Small intestine (tissue), 7 donors: ENCODE data around the gene SLC7A6. TPM values are rescaled to one million over a fixed set of nuclear protein-coding genes. Genes with fewer than 3 reads are reported as not detected.
A peak's percentile ranks its signal among the peaks of the same experiment; 100 is the strongest.

ENCODE experiments used
- DNase-seq, 2 donors: peaks; one replicate each; pipeline versions ENCODE4 v3.0.0 to v3.0.0-alpha.2; 2013
- FAIRE-seq: peaks from 2 replicates; lab custom pipeline; 2012; peaks lifted over from hg19 to GRCh38; lab: Jason Lieb, UNC
- H3K27ac ChIP-seq, 3 donors: one replicate each; pipeline ENCODE4 v1.5.1; 2013; ENCODE audit warnings: low read length in 2 of 3, mild to moderate bottlenecking in 2 of 3, control low read depth in 1 of 3, inconsistent platforms in 1 of 3, low read depth in 1 of 3, moderate library complexity in 1 of 3
- H3K27me3 ChIP-seq, 3 donors: one replicate each; pipeline ENCODE4 v1.6.1; 2013; ENCODE audit warnings: low read length in 3 of 3, inconsistent platforms in 1 of 3; ENCODE audit not compliant: control insufficient read depth in 3 of 3, insufficient read depth in 3 of 3
- H3K36me3 ChIP-seq, 3 donors: one replicate each; pipeline ENCODE4 v1.6.1; 2013; ENCODE audit warnings: low read length in 3 of 3, inconsistent platforms in 1 of 3, low read depth in 1 of 3, mild to moderate bottlenecking in 1 of 3, moderate library complexity in 1 of 3; ENCODE audit not compliant: control insufficient read depth in 3 of 3, insufficient read depth in 2 of 3
- H3K4me1 ChIP-seq, 3 donors: one replicate each; pipeline ENCODE4 v1.6.1; 2013; ENCODE audit warnings: low read length in 2 of 3, inconsistent platforms in 1 of 3, low read depth in 1 of 3, mild to moderate bottlenecking in 1 of 3, moderate library complexity in 1 of 3; ENCODE audit not compliant: control insufficient read depth in 3 of 3, insufficient read depth in 2 of 3
- H3K4me3 ChIP-seq, 3 donors: one replicate each; pipeline ENCODE4 v1.5.1; 2013; ENCODE audit warnings: low read length in 3 of 3, control low read depth in 1 of 3, inconsistent platforms in 1 of 3, low read depth in 1 of 3, mild to moderate bottlenecking in 1 of 3, moderate library complexity in 1 of 3
- H3K9me3 ChIP-seq, 2 donors: one replicate each; pipeline ENCODE4 v1.6.1; 2013; ENCODE audit warnings: low read depth in 1 of 2, low read length in 1 of 2; ENCODE audit not compliant: control insufficient read depth in 2 of 2, insufficient read depth in 1 of 2
- WGBS, 3 donors: extraction: QIAGEN DNeasy Blood & Tissue Kit; methylation state at CpG; one replicate each; pipeline ENCODE4 v1.1.7; 2013; 5-methylcytosine and 5-hydroxymethylcytosine counted together
- polyA plus RNA-seq, 4 donors: library from polyadenylated mRNA; stranded (reverse) in 3 of 4; unstranded in 1 of 4; fragments of 200-250 nt in 3 of 4; fragments of 120-200 nt in 1 of 4; gene quantifications; one replicate each; pipeline versions ENCODE4 v1.2.1 to v1.2.3, GENCODE V29; 2013
- donor health status: healthy with polysubstance abuse.
- donor health status: control.
- donor health status: control.
- donor health status: Bipolar disorder and iron deficiency.
- donor health status: healthy.

The SLC7A6 gene
- polyA plus RNA-seq, 4 donors = 2.0 to 8.5 (median 6.7) TPM

DNA sequence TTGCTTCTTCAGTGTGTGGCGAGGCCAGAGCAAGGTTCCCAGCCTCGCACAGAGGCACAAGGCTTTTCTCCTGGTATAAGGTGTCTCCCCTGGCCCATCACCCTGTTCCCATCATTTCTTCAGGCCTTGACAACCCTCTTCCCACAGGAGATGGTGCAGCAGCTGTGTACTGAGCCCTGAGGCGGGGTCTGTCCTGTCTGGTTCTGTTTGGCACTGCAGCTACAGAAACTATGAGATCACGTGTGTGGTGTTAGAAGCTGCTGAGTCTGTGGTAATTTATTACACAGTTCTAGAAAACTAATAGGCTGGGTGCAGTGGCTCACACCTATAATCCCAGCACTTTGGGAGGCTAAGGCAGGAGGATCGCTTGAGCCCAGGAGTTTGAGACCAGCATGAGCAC lies 11.9 kb upstream of the SLC7A6 start:
- DNase-seq = no peak
- Histone ChIP-seq H3K36me3 (peaks cover 0 to 87% (median 2%) of the 10 kb centered on the region in 3 donors), H3K9me3 (no peaks in the 10 kb centered on the region), H3K27me3 (no peaks in the 10 kb centered on the region), H3K4me3 (no peak overlapping the region), H3K27ac (no peak overlapping the region), H3K4me1 (peaks cover 0 to 14% (median 0%) of the 10 kb centered on the region in 3 donors)
- FAIRE-seq = no peak
- 87 to 94% (median 88%) methylated on average over 5 of the region's 5 CpGs for WGBS, 3 donors

DNA sequence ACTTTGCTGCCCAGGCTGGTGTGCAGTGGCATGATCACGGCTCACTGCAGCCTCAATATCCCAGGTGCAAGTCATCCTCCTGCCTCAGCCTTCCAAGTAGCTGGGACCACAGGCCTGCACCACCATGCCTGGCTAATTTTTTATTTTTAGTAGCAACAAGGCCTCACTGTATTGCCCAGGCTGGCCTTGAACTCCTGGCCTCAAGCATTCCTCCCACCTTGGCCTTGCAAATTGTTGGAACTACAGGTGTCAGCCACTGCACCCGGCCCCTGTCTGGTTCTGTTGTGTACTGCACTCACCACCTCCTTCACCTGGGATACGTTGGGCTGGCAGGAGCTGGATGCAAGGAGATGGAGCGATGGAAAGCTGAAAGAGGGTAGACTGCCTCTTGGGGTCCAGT lies 10.6 kb upstream of the SLC7A6 start:
- WGBS, 3 donors = 88 to 95% (median 94%) methylated on average over 4 of the region's 4 CpGs
- Histone ChIP-seq H3K4me1 (peaks cover 3 to 19% (median 4%) of the 10 kb centered on the region in 3 donors), H3K9me3 (no peaks in the 10 kb centered on the region), H3K27ac (no peak overlapping the region), H3K36me3 (peaks cover 0 to 80% (median 2%) of the 10 kb centered on the region in 3 donors), H3K27me3 (no peaks in the 10 kb centered on the region), H3K4me3 (no peak overlapping the region)
- no peak for FAIRE-seq
- no peak for DNase-seq

DNA sequence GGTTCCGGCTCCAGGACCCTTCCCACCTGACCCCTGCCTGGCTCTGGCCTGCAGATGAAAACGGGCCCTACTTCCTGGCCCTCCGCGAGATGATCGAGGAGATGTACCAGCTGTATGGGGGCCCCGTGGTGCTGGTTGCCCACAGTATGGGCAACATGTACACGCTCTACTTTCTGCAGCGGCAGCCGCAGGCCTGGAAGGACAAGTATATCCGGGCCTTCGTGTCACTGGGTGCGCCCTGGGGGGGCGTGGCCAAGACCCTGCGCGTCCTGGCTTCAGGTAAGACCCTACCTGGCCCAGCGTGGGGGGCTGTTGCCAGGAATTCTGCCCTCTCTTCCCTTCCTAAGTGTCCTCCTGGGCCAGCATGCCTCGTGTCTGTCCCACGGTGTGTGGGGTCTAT lies 8.6 kb upstream of the SLC7A6 start:
- Histone ChIP-seq H3K4me3 (no peak overlapping the region), H3K27ac (no peak overlapping the region), H3K4me1 (peaks cover 3 to 22% (median 4%) of the 10 kb centered on the region in 3 donors), H3K27me3 (no peaks in the 10 kb centered on the region), H3K36me3 (peaks cover 0 to 83% (median 6%) of the 10 kb centered on the region in 3 donors), H3K9me3 (no peaks in the 10 kb centered on the region)
- FAIRE-seq = no peak
- WGBS, 3 donors = 92 to 96% (median 93%) methylated on average over 18 of the region's 18 CpGs
- no peak for DNase-seq

DNA sequence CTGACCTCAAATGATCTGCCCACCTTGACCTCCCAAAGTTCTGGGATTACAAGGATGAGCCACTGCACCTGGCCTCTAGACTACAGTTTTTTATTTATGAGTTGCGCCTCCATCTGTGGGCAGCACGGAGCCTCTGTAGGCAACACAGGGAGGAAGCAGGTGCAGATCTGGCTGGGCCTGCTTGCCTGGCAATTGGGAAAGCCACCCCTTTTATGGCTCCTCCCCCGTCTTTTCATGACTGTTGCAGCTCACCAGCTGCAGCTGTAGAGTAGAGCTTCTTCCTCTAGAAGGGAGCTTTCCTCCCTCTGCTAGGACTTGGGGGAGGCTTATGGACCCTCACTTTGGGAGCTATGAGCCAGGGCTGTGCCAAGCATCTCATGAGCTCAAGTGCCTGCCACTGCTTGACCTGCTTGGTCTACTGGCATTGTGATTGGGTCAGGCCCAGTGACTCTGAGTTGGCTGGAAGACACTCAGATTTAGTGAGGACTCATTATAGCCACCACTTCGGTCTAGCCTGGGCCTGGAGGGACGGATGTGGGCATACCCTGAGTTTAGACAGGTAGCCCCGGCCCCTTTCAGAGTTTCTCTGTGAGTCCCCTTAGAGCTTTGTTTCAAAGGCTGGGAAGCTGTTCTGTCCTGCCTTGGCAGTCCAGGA lies 6.9 kb upstream of the SLC7A6 start:
- Histone ChIP-seq H3K4me3 (no peak overlapping the region), H3K9me3 (no peaks in the 10 kb centered on the region), H3K4me1 (peaks cover 3 to 22% (median 4%) of the 10 kb centered on the region in 3 donors), H3K36me3 (peaks cover 0 to 74% (median 6%) of the 10 kb centered on the region in 3 donors), H3K27ac (peak overlapping the region in 2 of 3 donors; percentile 64 to 77), H3K27me3 (no peaks in the 10 kb centered on the region)
- 36 to 64% (median 48%) methylated on average over 6 of the region's 6 CpGs for WGBS, 3 donors
- FAIRE-seq (no peak), DNase-seq (peak; percentile 33 to 53)

DNA sequence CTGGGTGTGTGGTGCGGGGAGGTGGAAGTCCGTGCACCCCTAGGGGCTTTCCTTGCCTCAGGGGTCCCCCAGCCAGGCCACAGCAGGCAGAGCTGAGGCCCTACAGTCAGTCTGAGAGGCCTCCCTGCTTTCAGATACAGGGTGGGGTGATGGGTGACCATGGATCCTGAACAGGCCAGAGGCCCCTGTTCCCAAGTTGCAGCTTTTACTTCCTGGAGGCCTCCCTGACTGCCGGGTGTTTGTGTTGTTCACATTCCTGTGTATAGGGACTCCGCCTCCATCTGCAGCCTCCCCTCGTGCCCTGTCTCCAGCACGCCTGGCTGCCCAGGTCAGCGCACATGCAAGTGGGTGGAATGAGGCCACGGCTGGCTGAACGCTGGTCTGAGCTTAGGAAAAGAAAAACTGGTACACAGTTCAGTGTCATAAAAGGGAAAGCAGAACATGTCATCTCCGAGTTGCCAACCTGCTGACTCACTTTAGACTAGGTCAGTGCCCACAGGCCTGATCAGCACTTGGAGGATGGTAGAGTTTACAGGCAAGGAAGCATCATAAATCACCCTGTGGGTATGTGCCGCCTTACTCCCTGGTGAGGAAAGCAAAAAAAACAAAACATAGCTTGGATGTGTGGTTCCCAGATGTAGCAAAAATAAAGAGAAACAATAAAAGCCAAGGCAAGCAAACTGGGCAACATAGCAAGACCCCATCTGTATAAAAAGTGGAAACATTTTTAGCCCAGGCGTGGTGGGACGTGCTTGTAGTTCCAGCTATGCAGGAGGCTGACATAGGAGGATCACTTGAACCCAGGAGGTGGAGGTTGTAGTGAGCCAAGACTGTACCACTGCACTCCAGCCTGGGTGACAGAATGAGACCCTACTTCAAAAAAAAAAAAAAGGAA lies 6.2 kb upstream of the SLC7A6 start:
- Histone ChIP-seq H3K36me3 (peaks cover 0 to 66% (median 6%) of the 10 kb centered on the region in 3 donors), H3K4me1 (peaks cover 3 to 23% (median 4%) of the 10 kb centered on the region in 3 donors), H3K27me3 (no peaks in the 10 kb centered on the region), H3K4me3 (no peak overlapping the region), H3K27ac (peak overlapping the region in 2 of 3 donors; percentile 64 to 77), H3K9me3 (no peaks in the 10 kb centered on the region)
- DNase-seq = peak; percentile 68 to 92
- FAIRE-seq = no peak
- 37 to 59% (median 53%) methylated on average over 13 of the region's 13 CpGs for WGBS, 3 donors

DNA sequence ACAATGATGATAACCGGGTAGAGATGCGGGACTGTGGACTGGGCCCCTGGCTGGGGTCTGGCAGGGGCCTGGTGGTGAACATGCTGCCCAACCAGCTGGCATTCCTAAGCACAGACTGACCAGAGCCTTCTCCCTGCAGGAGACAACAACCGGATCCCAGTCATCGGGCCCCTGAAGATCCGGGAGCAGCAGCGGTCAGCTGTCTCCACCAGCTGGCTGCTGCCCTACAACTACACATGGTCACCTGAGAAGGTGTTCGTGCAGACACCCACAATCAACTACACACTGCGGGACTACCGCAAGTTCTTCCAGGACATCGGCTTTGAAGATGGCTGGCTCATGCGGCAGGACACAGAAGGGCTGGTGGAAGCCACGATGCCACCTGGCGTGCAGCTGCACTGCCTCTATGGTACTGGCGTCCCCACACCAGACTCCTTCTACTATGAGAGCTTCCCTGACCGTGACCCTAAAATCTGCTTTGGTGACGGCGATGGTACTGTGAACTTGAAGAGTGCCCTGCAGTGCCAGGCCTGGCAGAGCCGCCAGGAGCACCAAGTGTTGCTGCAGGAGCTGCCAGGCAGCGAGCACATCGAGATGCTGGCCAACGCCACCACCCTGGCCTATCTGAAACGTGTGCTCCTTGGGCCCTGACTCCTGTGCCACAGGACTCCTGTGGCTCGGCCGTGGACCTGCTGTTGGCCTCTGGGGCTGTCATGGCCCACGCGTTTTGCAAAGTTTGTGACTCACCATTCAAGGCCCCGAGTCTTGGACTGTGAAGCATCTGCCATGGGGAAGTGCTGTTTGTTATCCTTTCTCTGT lies 5.1 kb upstream of the SLC7A6 start:
- H3K9me3 ChIP-seq = no peaks in the 10 kb centered on the region
- FAIRE-seq (no peak), DNase-seq (no peak)
- no peak overlapping the region for H3K4me3 ChIP-seq
- peaks cover 0 to 57% (median 6%) of the 10 kb centered on the region in 3 donors for H3K36me3 ChIP-seq
- H3K27ac ChIP-seq = no peak overlapping the region
- H3K4me1 ChIP-seq = peaks cover 3 to 31% (median 4%) of the 10 kb centered on the region in 3 donors
- H3K27me3 ChIP-seq = no peaks in the 10 kb centered on the region
- 94 to 97% (median 95%) methylated on average over 27 of the region's 27 CpGs for WGBS, 3 donors

DNA sequence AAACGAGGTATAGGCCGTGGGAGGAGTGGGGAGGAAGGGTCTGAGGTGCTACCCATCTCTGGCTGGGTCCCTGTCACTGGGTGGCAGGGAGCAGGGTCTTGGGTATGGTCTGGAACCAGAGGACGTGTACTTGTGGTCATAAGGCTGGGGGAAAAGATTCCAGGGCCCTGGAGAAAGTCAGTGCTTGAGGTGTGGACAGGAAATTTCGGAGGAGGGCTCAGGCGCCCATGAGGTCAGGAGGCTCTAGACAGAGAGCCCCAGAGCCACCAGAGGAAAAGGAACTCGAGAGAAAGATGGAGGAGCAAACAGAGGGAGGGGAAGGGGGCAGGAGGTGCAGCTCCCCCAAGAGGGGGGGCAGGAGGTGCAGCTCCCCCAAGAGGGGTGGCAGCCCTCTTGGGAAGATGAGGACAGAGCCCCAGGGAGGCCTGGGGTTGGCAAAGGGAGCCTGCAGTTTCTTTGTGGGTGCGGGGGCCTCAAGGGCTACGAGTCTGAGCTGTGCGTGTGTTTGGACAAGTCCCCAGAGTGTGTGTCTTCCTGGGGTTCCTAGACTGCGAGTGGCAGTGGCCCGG lies 683 bp upstream of the SLC7A6 start:
- FAIRE-seq (no peak), DNase-seq (no peak)
- Histone ChIP-seq H3K27ac (peak overlapping the region; percentile 85 to 98 (median 86)), H3K27me3 (no peaks in the 10 kb centered on the region), H3K36me3 (peaks cover 0 to 27% (median 5%) of the 10 kb centered on the region in 3 donors), H3K4me3 (peak overlapping the region; percentile 69 to 85 (median 82)), H3K9me3 (no peaks in the 10 kb centered on the region), H3K4me1 (peaks cover 0 to 34% (median 2%) of the 10 kb centered on the region in 3 donors)
- WGBS, 3 donors = 35 to 37% (median 36%) methylated on average over 11 of the region's 11 CpGs
